H1 (cell line): Measurements from ENCODE around the gene NFATC1. TPM values are rescaled to one million over a fixed set of nuclear protein-coding genes. Genes with fewer than 3 reads are reported as not detected.

Experiments used
- CTCF ChIA-PET: fragments of 300-600 bp; sonication (Branson Sonifier 250); formaldehyde crosslinking; loops from one replicate; lab custom pipeline; 2021; ENCODE audit not compliant: partially characterized antibody; lab: Charles Lee
- POLR2A ChIA-PET: fragments of 300-600 bp; sonication (Branson Sonifier 250); formaldehyde crosslinking; loops from one replicate; lab custom pipeline; 2021; ENCODE audit warnings: inconsistent platforms; ENCODE audit not compliant: partially characterized antibody; lab: Charles Lee
- DNase-seq, 2 experiments: peaks; one replicate each; pipeline versions ENCODE4 v3.0.0 to v3.0.0-alpha.2; 2010 to 2022; ENCODE audit warnings: low spot score in 2 of 2, low read depth in 1 of 2, mixed read lengths in 1 of 2
- FAIRE-seq: peaks from 2 replicates; lab custom pipeline; 2011; peaks lifted over from hg19 to GRCh38; lab: Jason Lieb, UNC
- H2AFZ ChIP-seq: 2 replicates; pipeline ENCODE4 v1.8.1; 2012; ENCODE audit warnings: low read length, inconsistent platforms
- H2AK5ac ChIP-seq: 2 replicates; pipeline ENCODE4 v1.6.1; 2013; ENCODE audit warnings: low read depth, low read length
- H2BK120ac ChIP-seq: replicated peaks from 2 replicates; pipeline ENCODE3; 2013; ENCODE audit warnings: low read depth, low read length, inconsistent platforms
- H2BK12ac ChIP-seq: 2 replicates; pipeline ENCODE4 v1.6.1; 2013; ENCODE audit warnings: low read depth, low read length
- H2BK15ac ChIP-seq: 2 replicates; pipeline ENCODE4 v1.6.1; 2013; ENCODE audit warnings: low read length
- H2BK20ac ChIP-seq: 2 replicates; pipeline ENCODE4 v1.6.1; 2013; ENCODE audit warnings: low read length
- H2BK5ac ChIP-seq: 2 replicates; pipeline ENCODE4 v1.6.1; 2013; ENCODE audit warnings: low read depth, low read length
- H3K14ac ChIP-seq: 2 replicates; pipeline ENCODE4 v1.6.1; 2013; ENCODE audit warnings: inconsistent platforms; ENCODE audit not compliant: insufficient read length
- H3K18ac ChIP-seq: 2 replicates; pipeline ENCODE4 v1.6.1; 2013; ENCODE audit warnings: low read length; ENCODE audit errors: extremely low read depth
- H3K23ac ChIP-seq: 2 replicates; pipeline ENCODE4 v1.6.1; 2013; ENCODE audit warnings: inconsistent platforms; ENCODE audit not compliant: insufficient read length
- H3K23me2 ChIP-seq: 2 replicates; pipeline ENCODE4 v1.6.1; 2013; ENCODE audit warnings: low read depth, low read length
- H3K27ac ChIP-seq: 2 replicates; pipeline ENCODE4 v1.6.1; 2011; ENCODE audit warnings: low read depth, low read length, inconsistent platforms
- H3K27me3 ChIP-seq, 4 experiments: replicated peaks in 1 of 4; 1 replicate in 1 of 4; 2 replicates in 3 of 4; pipeline versions ENCODE4 v1.6.1 to v1.8.1; 2011 to 2013; ENCODE audit warnings: low read length in 3 of 4, mild to moderate bottlenecking in 3 of 4, inconsistent platforms in 2 of 4, mixed read lengths in 2 of 4, moderate library complexity in 1 of 4; ENCODE audit not compliant: control insufficient read depth in 3 of 4, insufficient read depth in 3 of 4; ENCODE audit errors: extremely low read depth in 1 of 4
- H3K36me3 ChIP-seq, 4 experiments: 2 replicates each; pipeline versions ENCODE4 v1.6.1 to v1.8.1; 2011 to 2013; ENCODE audit warnings: mild to moderate bottlenecking in 4 of 4, low read length in 3 of 4, moderate library complexity in 2 of 4, control low read depth in 1 of 4, inconsistent platforms in 1 of 4; ENCODE audit not compliant: insufficient read depth in 4 of 4, control insufficient read depth in 2 of 4
- H3K4ac ChIP-seq: replicated peaks from 2 replicates; pipeline ENCODE3; 2013; ENCODE audit warnings: low read length, low read depth, mixed read lengths, inconsistent platforms; ENCODE audit not compliant: insufficient read length
- H3K4me1 ChIP-seq, 4 experiments: replicated peaks in 1 of 4; 1 replicate in 1 of 4; 2 replicates in 3 of 4; pipeline versions ENCODE4 v1.6.1 to v1.8.1; 2011 to 2013; ENCODE audit warnings: low read length in 3 of 4, inconsistent platforms in 2 of 4, mixed read lengths in 1 of 4; ENCODE audit not compliant: insufficient read depth in 4 of 4, control insufficient read depth in 3 of 4
- H3K4me2 ChIP-seq, 2 experiments: 2 replicates each; pipeline versions ENCODE4 v1.6.1 to v1.8.1; 2011 to 2013; ENCODE audit warnings: low read depth in 2 of 2, low read length in 2 of 2, control low read depth in 1 of 2, inconsistent platforms in 1 of 2, mild to moderate bottlenecking in 1 of 2; ENCODE audit not compliant: insufficient read depth in 1 of 2
- H3K4me3 ChIP-seq, 4 experiments: fragments of 200-600, 300-600 bp in 1 of 4; sonication (generic), shearing (Covaris generic), sonication (Bioruptor Twin) in 1 of 4; 2 replicates each; pipeline versions ENCODE4 v1.5.1 to v1.8.1; 2011 to 2016; ENCODE audit warnings: low read length in 4 of 4, low read depth in 3 of 4, control low read depth in 2 of 4, inconsistent platforms in 2 of 4, mild to moderate bottlenecking in 2 of 4, mixed read lengths in 1 of 4, moderate library complexity in 1 of 4; ENCODE audit not compliant: insufficient read depth in 2 of 4; ENCODE audit errors: extremely low read depth in 1 of 4
- H3K56ac ChIP-seq: replicated peaks from 2 replicates; pipeline ENCODE3; 2013; ENCODE audit warnings: low read depth, mild to moderate bottlenecking, mixed read lengths, low read length, inconsistent platforms; ENCODE audit not compliant: insufficient read length
- H3K79me1 ChIP-seq: 2 replicates; pipeline ENCODE4 v1.6.1; 2013; ENCODE audit warnings: low read depth, low read length, control low read depth
- H3K79me2 ChIP-seq, 2 experiments: 2 replicates each; pipeline versions ENCODE4 v1.6.1 to v1.8.1; 2012 to 2013; ENCODE audit warnings: low read length in 2 of 2, mild to moderate bottlenecking in 2 of 2, inconsistent platforms in 1 of 2; ENCODE audit not compliant: insufficient read depth in 2 of 2, control insufficient read depth in 1 of 2
- H3K9ac ChIP-seq, 4 experiments: replicated peaks in 1 of 4; 1 replicate in 1 of 4; 2 replicates in 3 of 4; pipeline versions ENCODE4 v1.6.1 to v1.8.1; 2011 to 2013; ENCODE audit warnings: low read depth in 3 of 4, low read length in 3 of 4, control low read depth in 2 of 4, mild to moderate bottlenecking in 2 of 4, moderate library complexity in 2 of 4, inconsistent platforms in 1 of 4; ENCODE audit errors: extremely low read depth in 1 of 4
- H3K9me3 ChIP-seq, 2 experiments: 2 replicates each; pipeline versions ENCODE4 v1.6.1 to v1.8.1; 2012 to 2013; ENCODE audit warnings: mild to moderate bottlenecking in 2 of 2, moderate library complexity in 2 of 2, control low read depth in 1 of 2, inconsistent platforms in 1 of 2, low read depth in 1 of 2, low read length in 1 of 2, mixed read lengths in 1 of 2; ENCODE audit not compliant: insufficient read depth in 2 of 2
- H4K20me1 ChIP-seq, 2 experiments: replicated peaks in 1 of 2; 2 replicates each; pipeline versions ENCODE3 to v1.8.1; 2011 to 2013; ENCODE audit warnings: inconsistent platforms in 2 of 2, low read length in 2 of 2, mild to moderate bottlenecking in 1 of 2; ENCODE audit not compliant: insufficient read depth in 2 of 2, control insufficient read depth in 1 of 2
- H4K5ac ChIP-seq: 2 replicates; pipeline ENCODE4 v1.6.1; 2013; ENCODE audit warnings: low read length, low read depth, mixed read lengths, inconsistent platforms; ENCODE audit not compliant: insufficient read length
- H4K8ac ChIP-seq: 2 replicates; pipeline ENCODE4 v1.8.0; 2013; ENCODE audit warnings: mild to moderate bottlenecking, moderate library complexity, low read length, inconsistent platforms; ENCODE audit not compliant: insufficient read depth; ENCODE audit errors: extremely low read depth
- H4K91ac ChIP-seq: replicated peaks from 2 replicates; pipeline ENCODE3; 2013; ENCODE audit warnings: low read length, mixed read lengths, inconsistent platforms; ENCODE audit not compliant: insufficient read length
- FOSL1 ChIP-seq: IDR thresholded peaks from 2 replicates; pipeline ENCODE4 v1.6.1; 2011; ENCODE audit warnings: mild to moderate bottlenecking, low read depth, low read length, moderate library complexity; ENCODE audit not compliant: insufficient read depth
- GABPA ChIP-seq: IDR thresholded peaks from 2 replicates; pipeline ENCODE4 v1.6.1; 2011; ENCODE audit warnings: mild to moderate bottlenecking, low read length, moderate library complexity, borderline replicate concordance; ENCODE audit not compliant: insufficient read depth
- SIN3A ChIP-seq, 2 experiments: IDR thresholded peaks in 1 of 2; conservative IDR thresholded peaks in 1 of 2; 2 replicates each; pipeline ENCODE4 v1.6.1; 2011 to 2012; ENCODE audit warnings: low read length in 2 of 2, improper control_type of control experiment in 1 of 2, low read depth in 1 of 2, mild to moderate bottlenecking in 1 of 2
- WGBS, 2 experiments: shearing (Covaris generic) in 1 of 2; methylation state at CpG; one replicate each; pipeline versions ENCODE4 v1.1.6 to v1.1.7; 2013 to 2015; ENCODE audit warnings: low lambda C conversion rate in 2 of 2, mixed read lengths in 2 of 2, inconsistent platforms in 1 of 2, low coverage in 1 of 2, missing lambda C conversion rate in 1 of 2; ENCODE audit not compliant: insufficient replicate concordance in 2 of 2, insufficient coverage in 1 of 2, insufficient read length in 1 of 2; ENCODE audit errors: extremely low coverage in 1 of 2, missing lambda C conversion rate in 1 of 2; 5-methylcytosine and 5-hydroxymethylcytosine counted together
- polyA plus RNA-seq, 7 experiments: library from polyadenylated mRNA; depleted of rRNA in 3 of 7; stranded (reverse) in 5 of 7; unstranded in 2 of 7; fragments of >200 nt in 5 of 7; fragments of 200-250 nt in 2 of 7; gene quantifications; 1 replicate in 5 of 7; 2 replicates in 1 of 7; 4 replicates in 1 of 7; pipeline versions ENCODE4 v1.2.1 to v1.2.3, GENCODE V29; 2011 to 2013; ENCODE audit warnings: missing spikeins in 2 of 7, mixed read lengths in 2 of 7
- total RNA-seq: library from RNA; stranded (reverse); fragmentation: NEBNext Ultra II Directional; extraction: Animal tissue kit (Norgen Biotek cat#: 25700); gene quantifications from 2 replicates; pipeline ENCODE4 v1.2.1, GENCODE V29; 2021
- TF ChIP-seq, protein P1 (sequence below): IDR thresholded peaks from 2 replicates; pipeline ENCODE4 v1.6.1; 2012; ENCODE audit warnings: inconsistent platforms

The NFATC1 gene
- total and polyA plus RNA-seq, 2 of the 8 experiments (the other 6 are each of a cell fraction or from before 2014, with no cell fraction given) = 2.0 to 6.6 TPM

DNA sequence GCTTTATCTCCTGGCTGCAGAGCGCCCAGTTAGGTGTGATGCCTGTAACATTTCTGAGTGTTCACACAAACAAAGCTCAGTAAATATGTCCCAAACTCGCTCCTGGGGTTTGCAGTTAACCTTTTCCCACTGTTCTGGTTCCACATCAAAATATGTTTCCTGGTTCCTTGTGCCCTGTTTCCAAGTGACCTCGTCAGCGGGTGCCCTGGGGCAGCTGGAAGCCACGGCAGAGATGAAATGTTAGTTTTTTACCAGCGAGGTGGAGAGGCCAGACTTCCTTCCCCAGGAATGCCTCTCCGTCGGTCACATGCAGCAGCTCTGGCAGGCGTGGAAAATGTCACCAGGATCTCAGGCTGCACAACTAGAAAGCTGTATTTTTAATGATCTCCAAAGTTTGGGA is 18.2 kb downstream of the NFATC1 start:
- DNase-seq = no peak
- Histone ChIP-seq H4K8ac (no peak overlapping the region; the same call in 1 of the 2 replicates), H3K79me1 (0 out of 2 replicates have a peak, but pooled peaks cover 2% of the 10 kb centered on the region), H3K79me2 (no peaks in the 10 kb centered on the region), H4K91ac (no peak overlapping the region), H3K4ac (no peak overlapping the region), H2BK12ac (no peak overlapping the region), H2AK5ac (no peak overlapping the region), H2BK20ac (no peak overlapping the region), H3K18ac (no peak overlapping the region), H3K23me2 (peaks cover 5% of the 10 kb centered on the region; the same call in 1 of the 2 replicates), H3K27ac (no peak overlapping the region), H3K9me3 (no peaks in the 10 kb centered on the region; a peak in 1 of 4 replicates), H2AFZ (no peak overlapping the region), H3K23ac (no peak overlapping the region), H3K14ac (no peak overlapping the region), H3K27me3 (peaks cover 0 to 2% (median 0%) of the 10 kb centered on the region in 4 experiments; a peak in 1 of 7 replicates), H2BK5ac (no peak overlapping the region), H2BK120ac (no peak overlapping the region), H3K4me3 (no peak overlapping the region), H3K4me1 (peaks cover 0 to 4% (median 0%) of the 10 kb centered on the region in 4 experiments; a peak in 1 of 7 replicates), H4K20me1 (peaks cover 0 to 4% of the 10 kb centered on the region in 2 experiments), H3K56ac (no peak overlapping the region), H4K5ac (no peak overlapping the region), H2BK15ac (no peak overlapping the region), H3K4me2 (no peak overlapping the region), H3K9ac (no peak overlapping the region), H3K36me3 (peaks cover 0 to 5% (median 0%) of the 10 kb centered on the region in 4 experiments; a peak in 1 of 8 replicates)
- ChIA-PET POLR2A (interaction anchor here (1.2 kb wide), 1 partner anchor 13 kb away, joined by 3 read pairs; no protein-coding TSS in a partner anchor), CTCF (interaction anchor here (1.1 to 1.8 kb wide), 4 partner anchors 14 to 82 kb away, joined by 3 to 7 read pairs (median 4); no protein-coding TSS in a partner anchor)
- 88% methylated on average over 9 of the region's 9 CpGs; no CpG with 5 or more reads in 1 of the 2 experiments for WGBS, 2 experiments
- no peak for FAIRE-seq
- TF ChIP-seq, protein P1, sequence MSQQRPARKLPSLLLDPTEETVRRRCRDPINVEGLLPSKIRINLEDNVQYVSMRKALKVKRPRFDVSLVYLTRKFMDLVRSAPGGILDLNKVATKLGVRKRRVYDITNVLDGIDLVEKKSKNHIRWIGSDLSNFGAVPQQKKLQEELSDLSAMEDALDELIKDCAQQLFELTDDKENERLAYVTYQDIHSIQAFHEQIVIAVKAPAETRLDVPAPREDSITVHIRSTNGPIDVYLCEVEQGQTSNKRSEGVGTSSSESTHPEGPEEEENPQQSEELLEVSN = no peak
- TF ChIP-seq FOSL1 (no peak), GABPA (no peak), SIN3A (conservative IDR thresholded peaks at IDR 0.05 in 1 of 2, IDR thresholded peaks at IDR 0.05 in 1 of 2; ENCODE audit: low read depth in 1 of 2, low read length in 2 of 2) (no peak)
